IMR-90 (cell line): ENCODE measurements around the gene METTL1. TPM values are rescaled to one million over a fixed set of nuclear protein-coding genes. Genes with fewer than 3 reads are reported as not detected.

Experiments used
- ATAC-seq: fragments of 200-7000 bp; cut with Tn5 transposase; 2 replicates; pipeline ENCODE4 v1.9.1; 2020; ENCODE audit warnings: low read depth, mild to moderate bottlenecking, moderate library complexity
- BruUV-seq: library from RNA; stranded (reverse); fragments of 400-500 nt; replicated peaks from 2 replicates; lab custom pipeline; 2021; lab: Mats Ljungman, UMichigan
- CTCF ChIA-PET: fragments of 300-600 bp; formaldehyde crosslinking; extraction: SDS; loops from one replicate; lab custom pipeline; 2021; ENCODE audit warnings: antibody characterized with exemption; lab: Yijun Ruan, JAX
- POLR2A ChIA-PET: fragments of 300-600 bp; sonication (Branson Sonifier 250); formaldehyde crosslinking; loops from one replicate; lab custom pipeline; 2022; ENCODE audit warnings: antibody characterized with exemption; ENCODE audit not compliant: unreplicated experiment; lab: Charles Lee
- DNase-seq: peaks from one replicate; pipeline ENCODE4 v3.0.0; 2013
- H2AFZ ChIP-seq: replicated peaks from 2 replicates; pipeline ENCODE3; 2013; ENCODE audit warnings: low read length, mild to moderate bottlenecking; ENCODE audit not compliant: poor library complexity
- H2AK5ac ChIP-seq: 2 replicates; pipeline ENCODE4 v1.6.1; 2013; ENCODE audit warnings: low read depth, low read length, inconsistent platforms
- H2AK9ac ChIP-seq: replicated peaks from 2 replicates; pipeline ENCODE3; 2013; ENCODE audit warnings: mild to moderate bottlenecking, low read depth, low read length, moderate library complexity; ENCODE audit not compliant: poor library complexity
- H2BK120ac ChIP-seq: 2 replicates; pipeline ENCODE4 v1.6.1; 2013; ENCODE audit warnings: low read depth, low read length, inconsistent platforms
- H2BK15ac ChIP-seq: 3 replicates; pipeline ENCODE4 v1.6.1; 2013; ENCODE audit warnings: low read depth, low read length, inconsistent platforms
- H2BK20ac ChIP-seq: 2 replicates; pipeline ENCODE4 v1.6.1; 2013; ENCODE audit warnings: low read depth, mild to moderate bottlenecking, inconsistent platforms, low read length, moderate library complexity
- H2BK5ac ChIP-seq: 2 replicates; pipeline ENCODE4 v1.6.1; 2013; ENCODE audit warnings: mild to moderate bottlenecking, low read depth, low read length, inconsistent platforms; ENCODE audit not compliant: poor library complexity, severe bottlenecking
- H3K14ac ChIP-seq: replicated peaks from 2 replicates; pipeline ENCODE4 v1.6.1; 2013; ENCODE audit warnings: low read depth, low read length, inconsistent platforms
- H3K18ac ChIP-seq: 2 replicates; pipeline ENCODE4 v1.6.1; 2013; ENCODE audit warnings: low read depth, low read length, control low read depth
- H3K23ac ChIP-seq: 2 replicates; pipeline ENCODE4 v1.6.1; 2013; ENCODE audit warnings: low read depth, low read length, inconsistent platforms
- H3K27ac ChIP-seq: 2 replicates; pipeline ENCODE4 v1.5.1; 2013; ENCODE audit warnings: mild to moderate bottlenecking, control low read depth, low read length; ENCODE audit not compliant: insufficient read depth
- H3K27me3 ChIP-seq: 2 replicates; pipeline ENCODE4 v1.6.1; 2013; ENCODE audit warnings: low read length; ENCODE audit not compliant: control insufficient read depth, insufficient read depth
- H3K36me3 ChIP-seq: 2 replicates; pipeline ENCODE4 v1.6.1; 2013; ENCODE audit warnings: low read length, mixed read lengths; ENCODE audit not compliant: control insufficient read depth, insufficient read depth
- H3K4ac ChIP-seq: 2 replicates; pipeline ENCODE4 v1.6.1; 2013; ENCODE audit warnings: low read depth, low read length, inconsistent platforms
- H3K4me1 ChIP-seq: 2 replicates; pipeline ENCODE4 v1.6.1; 2013; ENCODE audit warnings: low read length, mixed read lengths; ENCODE audit not compliant: control insufficient read depth, insufficient read depth
- H3K4me2 ChIP-seq: 2 replicates; pipeline ENCODE4 v1.6.1; 2013; ENCODE audit warnings: low read depth, mild to moderate bottlenecking, control low read depth, low read length, moderate library complexity
- H3K4me3 ChIP-seq: 2 replicates; pipeline ENCODE4 v1.5.1; 2013; ENCODE audit warnings: low read depth, mild to moderate bottlenecking, control low read depth, low read length, moderate library complexity; ENCODE audit not compliant: insufficient read depth
- H3K56ac ChIP-seq: 2 replicates; pipeline ENCODE4 v1.6.1; 2013; ENCODE audit warnings: low read length, inconsistent platforms; ENCODE audit not compliant: insufficient read depth; ENCODE audit errors: extremely low read depth
- H3K79me1 ChIP-seq, 2 experiments: 2 replicates each; pipeline ENCODE4 v1.6.1; 2013; ENCODE audit warnings: low read length in 2 of 2, inconsistent platforms in 1 of 2, low read depth in 1 of 2
- H3K9ac ChIP-seq: 2 replicates; pipeline ENCODE4 v1.6.1; 2013; ENCODE audit warnings: low read depth, low read length, control low read depth
- H3K9me1 ChIP-seq: 2 replicates; pipeline ENCODE4 v1.6.1; 2013; ENCODE audit warnings: low read length, inconsistent platforms; ENCODE audit not compliant: insufficient read depth
- H3K9me3 ChIP-seq: 2 replicates; pipeline ENCODE4 v1.6.1; 2013; ENCODE audit warnings: low read length; ENCODE audit not compliant: control insufficient read depth, insufficient read depth
- H4K20me1 ChIP-seq: 2 replicates; pipeline ENCODE4 v1.6.1; 2013; ENCODE audit warnings: low read length, inconsistent platforms; ENCODE audit not compliant: insufficient read depth
- H4K5ac ChIP-seq: 2 replicates; pipeline ENCODE4 v1.6.1; 2013; ENCODE audit warnings: mild to moderate bottlenecking, low read depth, low read length, control low read depth
- H4K8ac ChIP-seq, 2 experiments: 2 replicates each; pipeline ENCODE4 v1.6.1; 2013; ENCODE audit warnings: low read depth in 2 of 2, low read length in 2 of 2, control low read depth in 1 of 2, inconsistent platforms in 1 of 2
- H4K91ac ChIP-seq: 2 replicates; pipeline ENCODE4 v1.6.1; 2013; ENCODE audit warnings: low read depth, low read length, inconsistent platforms; ENCODE audit not compliant: insufficient read depth
- BHLHE40 ChIP-seq: fragments of 150-350 bp; IDR thresholded peaks from 2 replicates; pipeline ENCODE4 v1.6.1; 2016; ENCODE audit warnings: mild to moderate bottlenecking, low read depth, low read length
- CEBPB ChIP-seq: IDR thresholded peaks from 2 replicates; pipeline ENCODE4 v1.6.1; 2012; ENCODE audit warnings: low read depth, low read length, improper control_type of control experiment
- CHD1 ChIP-seq: IDR thresholded peaks from 2 replicates; pipeline ENCODE4 v1.6.1; 2012; ENCODE audit warnings: low read depth, low read length, improper control_type of control experiment
- ELK1 ChIP-seq: fragments of 150-350 bp; IDR thresholded peaks from 2 replicates; pipeline ENCODE4 v1.6.1; 2016; ENCODE audit warnings: low read depth, mild to moderate bottlenecking, low read length, moderate library complexity, borderline replicate concordance
- MAFK ChIP-seq: IDR thresholded peaks from 2 replicates; pipeline ENCODE4 v1.6.1; 2012; ENCODE audit warnings: low read depth, low read length, improper control_type of control experiment
- MAZ ChIP-seq: IDR thresholded peaks from 2 replicates; pipeline ENCODE4 v1.6.1; 2012; ENCODE audit warnings: low read depth, mild to moderate bottlenecking, low read length, improper control_type of control experiment, moderate library complexity, borderline replicate concordance
- MXI1 ChIP-seq: IDR thresholded peaks from 2 replicates; pipeline ENCODE4 v1.6.1; 2012; ENCODE audit warnings: low read depth, mild to moderate bottlenecking, low read length, moderate library complexity, borderline replicate concordance
- NFE2L2 ChIP-seq: fragments of 150-350 bp; IDR thresholded peaks from 2 replicates; pipeline ENCODE4 v1.6.1; 2016; ENCODE audit warnings: low read depth, mild to moderate bottlenecking, low read length
- POLR2A ChIP-seq: IDR thresholded peaks from 2 replicates; pipeline ENCODE4 v1.6.1; 2012; ENCODE audit warnings: mild to moderate bottlenecking, low read depth, low read length
- RAD21 ChIP-seq: IDR thresholded peaks from 2 replicates; pipeline ENCODE4 v1.6.1; 2012; ENCODE audit warnings: low read length, improper control_type of control experiment
- RCOR1 ChIP-seq: IDR thresholded peaks from 2 replicates; pipeline ENCODE4 v1.6.1; 2012; ENCODE audit warnings: mild to moderate bottlenecking, low read length, improper control_type of control experiment; ENCODE audit not compliant: insufficient replicate concordance
- RFX5 ChIP-seq: IDR thresholded peaks from 2 replicates; pipeline ENCODE4 v1.8.0; 2012; ENCODE audit warnings: low read depth, mild to moderate bottlenecking, low read length, moderate library complexity
- SMC3 ChIP-seq: fragments of 150-350 bp; IDR thresholded peaks from 2 replicates; pipeline ENCODE4 v1.6.1; 2016; ENCODE audit warnings: low read depth, mild to moderate bottlenecking, antibody characterized with exemption, low read length, moderate library complexity
- USF2 ChIP-seq: fragments of 150-350 bp; IDR thresholded peaks from 2 replicates; pipeline ENCODE4 v1.6.1; 2017; ENCODE audit warnings: mild to moderate bottlenecking, antibody characterized with exemption, low read length, low read depth
- WGBS, 2 experiments: methylation state at CpG; one replicate each; pipeline versions ENCODE4 v1.1.5 to v1.1.7; 2013; ENCODE audit warnings: missing lambda C conversion rate in 2 of 2; ENCODE audit not compliant: insufficient read length in 1 of 2; ENCODE audit errors: extremely low coverage in 2 of 2; 5-methylcytosine and 5-hydroxymethylcytosine counted together
- dilution Hi-C: fragments of 300-500 bp; cut with HindIII; formaldehyde crosslinking; loops from one replicate; pipeline ENCODE4 v1.14.3; 2018; ENCODE audit warnings: low sequenced_read_pairs; ENCODE audit not compliant: unreplicated experiment
- in situ Hi-C: fragments of 300-500 bp; cut with MboI; formaldehyde crosslinking; loops from 3 replicates; pipeline ENCODE4 v1.14.3; 2019; ENCODE audit warnings: low sequenced_read_pairs, inconsistent platforms, mixed read lengths
- intact Hi-C: fragments of 100-400 bp; cut with micrococcal nuclease; formaldehyde crosslinking; loops from 2 replicates; pipeline ENCODE4 v1.10.0; 2022
- polyA plus RNA-seq, 3 experiments: library from polyadenylated mRNA; depleted of rRNA; stranded (reverse); fragments of >200 nt; gene quantifications; 2 replicates each; pipeline ENCODE4 v1.2.3, GENCODE V29; 2012; ENCODE audit warnings: low replicate concordance in 1 of 3
- total RNA-seq: library from RNA; depleted of rRNA; stranded (reverse); fragments of >200 nt; gene quantifications from 2 replicates; pipeline ENCODE4 v1.2.3, GENCODE V29; 2012
- TF ChIP-seq, protein P1 (sequence below): conservative IDR thresholded peaks from 2 replicates; pipeline ENCODE4 v1.5.1; 2012; ENCODE audit warnings: mild to moderate bottlenecking, low read depth, low read length, improper control_type of control experiment

METTL1 gene
- total and polyA plus RNA-seq, 2 of the 4 experiments (the other 2 are of a cell fraction) = 12.4 to 27.5 TPM

DNA sequence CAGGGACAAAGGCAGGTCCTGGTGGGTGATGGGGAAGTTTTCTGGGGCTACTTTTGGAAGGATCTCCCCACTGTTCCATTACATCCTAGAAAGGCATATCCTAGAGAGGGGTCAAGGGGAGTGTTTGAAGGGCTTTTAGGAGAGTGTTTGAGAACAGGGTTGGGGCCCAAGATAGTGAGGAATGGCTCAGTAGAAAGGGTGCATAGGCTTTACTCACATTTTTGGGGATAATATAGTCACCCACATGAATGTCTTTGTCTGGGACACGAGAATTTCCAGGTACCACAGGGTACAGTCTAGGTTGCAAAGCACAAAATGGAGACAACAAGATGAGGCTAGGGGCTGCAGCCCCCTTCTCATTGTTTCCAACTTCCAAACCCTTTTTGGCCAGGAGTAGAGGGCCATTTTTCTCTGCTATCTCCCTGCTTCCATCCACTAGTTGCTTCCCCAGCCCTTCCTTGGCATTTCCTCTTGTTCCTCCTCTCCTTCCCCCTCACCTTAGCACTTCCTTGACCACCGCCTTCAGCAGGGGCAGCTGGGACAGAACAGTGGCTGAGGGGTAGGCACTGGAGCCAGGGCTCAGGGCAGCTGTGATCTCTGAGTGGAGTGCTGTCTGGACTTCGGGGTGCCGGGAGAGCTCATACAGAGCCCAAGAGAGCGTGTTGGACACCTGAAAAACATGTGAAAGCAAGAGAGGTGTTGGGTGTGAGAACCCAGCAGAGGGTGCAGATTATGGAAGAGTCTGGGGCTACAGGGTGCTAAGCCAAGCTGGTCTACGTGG, 7.8 kb downstream of the METTL1 start:
- no peak overlapping the region for H3K18ac ChIP-seq
- H4K20me1 ChIP-seq = no peaks in the 10 kb centered on the region
- H3K27me3 ChIP-seq = peaks cover 43% of the 10 kb centered on the region
- no peak overlapping the region for H3K56ac ChIP-seq
- no TSS peak for BruUV-seq
- no peak overlapping the region for H3K4me2 ChIP-seq
- H3K4me1 ChIP-seq = peaks cover 8% of the 10 kb centered on the region; the same call in 1 of the 2 replicates
- H2BK5ac ChIP-seq = no peak overlapping the region
- no peak overlapping the region for H3K14ac ChIP-seq
- H4K8ac ChIP-seq = no peak overlapping the region
- no peak for DNase-seq
- H3K9me1 ChIP-seq = 0 out of 2 replicates have a peak, but pooled peaks cover 3% of the 10 kb centered on the region
- no peak overlapping the region for H2AK9ac ChIP-seq
- H2BK15ac ChIP-seq = no peak overlapping the region
- ChIA-PET POLR2A (no interaction called here), CTCF (no interaction called here)
- no peak overlapping the region for H4K5ac ChIP-seq
- H3K4ac ChIP-seq = no peak overlapping the region
- H3K23ac ChIP-seq = no peak overlapping the region
- peak overlapping the region; percentile 82 for H2AFZ ChIP-seq
- H3K79me1 ChIP-seq = no peaks in the 10 kb centered on the region
- no peak overlapping the region for H2AK5ac ChIP-seq
- no peak overlapping the region for H2BK20ac ChIP-seq
- dilution Hi-C loops = no loop called here
- in situ Hi-C loops = no loop called here
- H2BK120ac ChIP-seq = no peak overlapping the region
- ATAC-seq = no peak
- no peak overlapping the region for H3K9ac ChIP-seq
- intact Hi-C loops = no loop called here
- H3K36me3 ChIP-seq = no peaks in the 10 kb centered on the region; the same call in 1 of the 2 replicates
- H4K91ac ChIP-seq = no peak overlapping the region
- 49% methylated on average over 4 of the region's 6 CpGs; no CpG with 5 or more reads in 1 of the 2 experiments for WGBS, 2 experiments
- H3K9me3 ChIP-seq = peaks cover 2% of the 10 kb centered on the region; the same call in 1 of the 2 replicates
- H3K4me3 ChIP-seq = no peak overlapping the region
- H3K27ac ChIP-seq = no peak overlapping the region
- no peak for TF ChIP-seq SMC3
- TF ChIP-seq MAFK = no peak
- TF ChIP-seq MXI1 = no peak
- TF ChIP-seq CEBPB = no peak
- TF ChIP-seq NFE2L2 = no peak
- TF ChIP-seq, protein P1, sequence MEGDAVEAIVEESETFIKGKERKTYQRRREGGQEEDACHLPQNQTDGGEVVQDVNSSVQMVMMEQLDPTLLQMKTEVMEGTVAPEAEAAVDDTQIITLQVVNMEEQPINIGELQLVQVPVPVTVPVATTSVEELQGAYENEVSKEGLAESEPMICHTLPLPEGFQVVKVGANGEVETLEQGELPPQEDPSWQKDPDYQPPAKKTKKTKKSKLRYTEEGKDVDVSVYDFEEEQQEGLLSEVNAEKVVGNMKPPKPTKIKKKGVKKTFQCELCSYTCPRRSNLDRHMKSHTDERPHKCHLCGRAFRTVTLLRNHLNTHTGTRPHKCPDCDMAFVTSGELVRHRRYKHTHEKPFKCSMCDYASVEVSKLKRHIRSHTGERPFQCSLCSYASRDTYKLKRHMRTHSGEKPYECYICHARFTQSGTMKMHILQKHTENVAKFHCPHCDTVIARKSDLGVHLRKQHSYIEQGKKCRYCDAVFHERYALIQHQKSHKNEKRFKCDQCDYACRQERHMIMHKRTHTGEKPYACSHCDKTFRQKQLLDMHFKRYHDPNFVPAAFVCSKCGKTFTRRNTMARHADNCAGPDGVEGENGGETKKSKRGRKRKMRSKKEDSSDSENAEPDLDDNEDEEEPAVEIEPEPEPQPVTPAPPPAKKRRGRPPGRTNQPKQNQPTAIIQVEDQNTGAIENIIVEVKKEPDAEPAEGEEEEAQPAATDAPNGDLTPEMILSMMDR = no peak
- TF ChIP-seq MAZ = no peak
- TF ChIP-seq CHD1 = no peak
- TF ChIP-seq RAD21 = no peak
- no peak for TF ChIP-seq USF2
- no peak for TF ChIP-seq BHLHE40
- TF ChIP-seq POLR2A = no peak
- TF ChIP-seq RFX5 = no peak
- TF ChIP-seq ELK1 = no peak
- TF ChIP-seq RCOR1 = no peak
